Mesenchymal stem cell (in vitro differentiated cells and primary cell): ENCODE data around the gene ZNF750.

ENCODE experiments used
- DNase-seq: peaks from one replicate; pipeline ENCODE4 v3.0.0-alpha.2; 2013
- H2AFZ ChIP-seq: one replicate; pipeline ENCODE4 v1.6.1; 2013; ENCODE audit warnings: low read depth, mild to moderate bottlenecking, control low read depth, inconsistent platforms, low read length, moderate library complexity
- H2AK5ac ChIP-seq: 2 replicates; pipeline ENCODE4 v1.6.1; 2013; ENCODE audit warnings: low read length, moderate library complexity, mild to moderate bottlenecking, inconsistent platforms; ENCODE audit not compliant: severe bottlenecking
- H2BK120ac ChIP-seq: one replicate; pipeline ENCODE4 v1.6.1; 2013; ENCODE audit warnings: low read depth, mild to moderate bottlenecking, inconsistent platforms, low read length, moderate library complexity
- H2BK12ac ChIP-seq, 2 experiments: one replicate each; pipeline ENCODE4 v1.6.1; 2013; ENCODE audit warnings: inconsistent platforms in 2 of 2, low read length in 2 of 2, mild to moderate bottlenecking in 2 of 2, moderate library complexity in 2 of 2, control low read depth in 1 of 2
- H2BK15ac ChIP-seq: one replicate; pipeline ENCODE4 v1.6.1; 2013; ENCODE audit warnings: mild to moderate bottlenecking, low read depth, inconsistent platforms; ENCODE audit not compliant: poor library complexity, severe bottlenecking
- H2BK5ac ChIP-seq: 2 replicates; pipeline ENCODE4 v1.6.1; 2013; ENCODE audit warnings: low read depth, mild to moderate bottlenecking, low read length, control low read depth, inconsistent platforms; ENCODE audit not compliant: poor library complexity, severe bottlenecking
- H3K14ac ChIP-seq, 2 experiments: one replicate each; pipeline ENCODE4 v1.6.1; 2013; ENCODE audit warnings: inconsistent platforms in 2 of 2, low read length in 2 of 2, control low read depth in 1 of 2, mild to moderate bottlenecking in 1 of 2, moderate library complexity in 1 of 2
- H3K18ac ChIP-seq, 2 experiments: one replicate each; pipeline ENCODE4 v1.6.1; 2013; ENCODE audit warnings: inconsistent platforms in 2 of 2, low read length in 2 of 2, control low read depth in 1 of 2, low read depth in 1 of 2, mild to moderate bottlenecking in 1 of 2
- H3K23ac ChIP-seq, 2 experiments: one replicate each; pipeline ENCODE4 v1.6.1; 2013; ENCODE audit warnings: inconsistent platforms in 2 of 2, low read length in 2 of 2, mild to moderate bottlenecking in 2 of 2, moderate library complexity in 2 of 2, control low read depth in 1 of 2
- H3K27ac ChIP-seq: 2 replicates; pipeline ENCODE4 v1.5.1; 2013; ENCODE audit warnings: mild to moderate bottlenecking, moderate library complexity, low read length, control low read depth, inconsistent platforms; ENCODE audit not compliant: poor library complexity, severe bottlenecking
- H3K27me3 ChIP-seq, 2 experiments: 2 replicates each; pipeline versions ENCODE4 v1.6.1 to v1.7.0; 2013; ENCODE audit warnings: low read length in 2 of 2, mild to moderate bottlenecking in 2 of 2, moderate library complexity in 2 of 2, control low read depth in 1 of 2, inconsistent platforms in 1 of 2; ENCODE audit not compliant: control insufficient read depth in 1 of 2, insufficient read depth in 1 of 2
- H3K36me3 ChIP-seq, 2 experiments: 2 replicates each; pipeline versions ENCODE4 v1.6.1 to v1.7.0; 2013; ENCODE audit warnings: low read length in 2 of 2, control low read depth in 1 of 2, inconsistent platforms in 1 of 2, low read depth in 1 of 2, mild to moderate bottlenecking in 1 of 2; ENCODE audit not compliant: insufficient read depth in 2 of 2, control insufficient read depth in 1 of 2
- H3K4ac ChIP-seq, 2 experiments: one replicate each; pipeline ENCODE4 v1.6.1; 2013; ENCODE audit warnings: inconsistent platforms in 2 of 2, low read length in 2 of 2, mild to moderate bottlenecking in 2 of 2, moderate library complexity in 2 of 2, control low read depth in 1 of 2, low read depth in 1 of 2
- H3K4me1 ChIP-seq: 2 replicates; pipeline ENCODE4 v1.6.1; 2013; ENCODE audit warnings: low read depth, low read length, control low read depth; ENCODE audit not compliant: control insufficient read depth, insufficient read depth
- H3K4me2 ChIP-seq: 2 replicates; pipeline ENCODE4 v1.6.1; 2013; ENCODE audit warnings: low read length, mild to moderate bottlenecking, inconsistent platforms; ENCODE audit not compliant: poor library complexity, severe bottlenecking
- H3K4me3 ChIP-seq, 2 experiments: 2 replicates each; pipeline versions ENCODE4 v1.5.1 to v1.7.0; 2013; ENCODE audit warnings: low read length in 2 of 2, mild to moderate bottlenecking in 2 of 2, control low read depth in 1 of 2, low read depth in 1 of 2; ENCODE audit not compliant: insufficient read depth in 1 of 2
- H3K79me1 ChIP-seq: replicated peaks from 2 replicates; pipeline ENCODE4 v1.6.1; 2013; ENCODE audit warnings: mild to moderate bottlenecking, control low read depth, low read length, inconsistent platforms; ENCODE audit not compliant: poor library complexity, severe bottlenecking
- H3K9ac ChIP-seq: 2 replicates; pipeline ENCODE4 v1.7.0; 2013; ENCODE audit warnings: mild to moderate bottlenecking, low read length, moderate library complexity
- H3K9me3 ChIP-seq: 2 replicates; pipeline ENCODE4 v1.7.0; 2013; ENCODE audit warnings: mild to moderate bottlenecking, low read length; ENCODE audit not compliant: control insufficient read depth
- H4K8ac ChIP-seq: one replicate; pipeline ENCODE4 v1.6.1; 2013; ENCODE audit warnings: inconsistent platforms, mild to moderate bottlenecking, low read length, moderate library complexity
- H4K91ac ChIP-seq: one replicate; pipeline ENCODE4 v1.6.1; 2013; ENCODE audit warnings: mild to moderate bottlenecking, low read length, inconsistent platforms
- WGBS: methylation state at CpG from one replicate; pipeline ENCODE4 v1.1.7; 2013; ENCODE audit warnings: mixed read lengths; 5-methylcytosine and 5-hydroxymethylcytosine counted together

ZNF750 gene

GRCh38 chr17:82869536-82869935 lies 29.7 kb upstream of the ZNF750 start:
- Histone ChIP-seq H3K18ac (no peak overlapping the region), H2BK5ac (no peak overlapping the region), H4K91ac (no peak overlapping the region), H2BK120ac (no peak overlapping the region), H4K8ac (no peak overlapping the region), H2BK15ac (no peak overlapping the region), H3K36me3 (peaks cover 25 to 48% of the 10 kb centered on the region in 2 experiments), H2BK12ac (no peak overlapping the region), H3K23ac (no peak overlapping the region), H3K27ac (no peak overlapping the region), H3K9ac (no peak overlapping the region), H3K4ac (no peak overlapping the region), H3K9me3 (no peaks in the 10 kb centered on the region), H3K79me1 (peaks cover 44% of the 10 kb centered on the region), H3K4me3 (no peak overlapping the region), H2AFZ (no peak overlapping the region), H3K4me1 (peaks cover 35% of the 10 kb centered on the region), H3K14ac (no peak overlapping the region), H3K27me3 (no peaks in the 10 kb centered on the region), H3K4me2 (no peak overlapping the region), H2AK5ac (no peak overlapping the region)
- no peak for DNase-seq
- WGBS, result 97% methylated on average over 10 of the region's 11 CpGs

GRCh38 chr17:82868715-82869131 lies 28.9 kb upstream of the ZNF750 start:
- Histone ChIP-seq H3K14ac (no peak overlapping the region), H3K18ac (no peak overlapping the region), H2BK12ac (no peak overlapping the region), H4K91ac (no peak overlapping the region), H2BK5ac (no peak overlapping the region), H2BK15ac (no peak overlapping the region), H3K23ac (no peak overlapping the region), H3K9ac (no peak overlapping the region), H3K4me3 (no peak overlapping the region), H3K27ac (no peak overlapping the region), H3K9me3 (no peaks in the 10 kb centered on the region), H2BK120ac (no peak overlapping the region), H2AK5ac (no peak overlapping the region), H3K27me3 (no peaks in the 10 kb centered on the region), H3K4me1 (peaks cover 41% of the 10 kb centered on the region), H3K79me1 (peaks cover 35% of the 10 kb centered on the region), H3K36me3 (peaks cover 25 to 40% of the 10 kb centered on the region in 2 experiments), H3K4ac (no peak overlapping the region), H3K4me2 (no peak overlapping the region), H2AFZ (no peak overlapping the region), H4K8ac (no peak overlapping the region)
- 99% methylated on average over 20 of the region's 21 CpGs for WGBS
- DNase-seq, result no peak

GRCh38 chr17:82867763-82868325 lies 28.0 kb upstream of the ZNF750 start:
- no peak overlapping the region for H3K4me3 ChIP-seq
- no peak overlapping the region for H3K9ac ChIP-seq
- H3K9me3 ChIP-seq, result no peaks in the 10 kb centered on the region
- peaks cover 29% of the 10 kb centered on the region for H3K79me1 ChIP-seq
- no peak overlapping the region for H3K27ac ChIP-seq
- peak overlapping the region; percentile 52 for H4K8ac ChIP-seq
- no peak overlapping the region for H2AFZ ChIP-seq
- H3K4ac ChIP-seq, result peak overlapping the region in 1 of 2 experiments; percentile 20
- no peak overlapping the region for H2BK5ac ChIP-seq
- peak overlapping the region; percentile 36 for H2AK5ac ChIP-seq
- H2BK120ac ChIP-seq, result no peak overlapping the region
- H3K36me3 ChIP-seq, result peaks cover 25 to 32% of the 10 kb centered on the region in 2 experiments
- 93% methylated on average over 17 of the region's 18 CpGs for WGBS
- H3K18ac ChIP-seq, result peak overlapping the region; percentile 42 to 48
- no peaks in the 10 kb centered on the region for H3K27me3 ChIP-seq
- H4K91ac ChIP-seq, result peak overlapping the region; percentile 85
- H3K14ac ChIP-seq, result no peak overlapping the region
- peak overlapping the region in 1 of 2 experiments; percentile 14 for H2BK12ac ChIP-seq
- DNase-seq, result no peak
- peak overlapping the region in 1 of 2 experiments; percentile 46 for H3K23ac ChIP-seq
- H3K4me1 ChIP-seq, result peaks cover 50% of the 10 kb centered on the region
- H2BK15ac ChIP-seq, result no peak overlapping the region
- no peak overlapping the region for H3K4me2 ChIP-seq

GRCh38 chr17:82866590-82867191 lies 26.9 kb upstream of the ZNF750 start:
- Histone ChIP-seq H2BK15ac (peak overlapping the region; percentile 95), H3K4me1 (peaks cover 53% of the 10 kb centered on the region), H3K79me1 (peaks cover 29% of the 10 kb centered on the region), H3K4me3 (no peak overlapping the region), H3K23ac (no peak overlapping the region), H2AK5ac (peak overlapping the region; percentile 11), H3K18ac (peak overlapping the region; percentile 85 to 86), H2BK5ac (peak overlapping the region; percentile 49), H2BK12ac (peak overlapping the region; percentile 63 to 91), H3K27ac (peak overlapping the region; percentile 18), H4K91ac (peak overlapping the region; percentile 84), H3K9me3 (no peaks in the 10 kb centered on the region), H2BK120ac (peak overlapping the region; percentile 87), H3K4ac (peak overlapping the region; percentile 85 to 93), H3K36me3 (peaks cover 15 to 23% of the 10 kb centered on the region in 2 experiments), H3K4me2 (no peak overlapping the region), H2AFZ (no peak overlapping the region), H3K27me3 (no peaks in the 10 kb centered on the region), H4K8ac (peak overlapping the region; percentile 88), H3K9ac (peak overlapping the region; percentile 71), H3K14ac (peak overlapping the region in 1 of 2 experiments; percentile 57)
- DNase-seq, result peak; percentile 93
- 26% methylated on average over 11 of the region's 11 CpGs for WGBS
